Activated CD8-positive, alpha-beta memory T cell treated with anti-CD3 and anti-CD28 coated beads, Interleukin-2, amount 50 U/mL, for 1 hour (primary cell): Measurements from ENCODE around the gene ACSF3.

Experiments used
- DNase-seq: peaks from one replicate; pipeline ENCODE4 v3.0.0-alpha.2; 2020; ENCODE audit errors: extremely low read depth

Gene ACSF3

GRCh38 chr16:89095491-89095951 lies 1.9 kb downstream of the ACSF3 start:
- no peak for DNase-seq

GRCh38 chr16:89096042-89096717 lies 2.5 kb downstream of the ACSF3 start:
- no peak for DNase-seq

DNA sequence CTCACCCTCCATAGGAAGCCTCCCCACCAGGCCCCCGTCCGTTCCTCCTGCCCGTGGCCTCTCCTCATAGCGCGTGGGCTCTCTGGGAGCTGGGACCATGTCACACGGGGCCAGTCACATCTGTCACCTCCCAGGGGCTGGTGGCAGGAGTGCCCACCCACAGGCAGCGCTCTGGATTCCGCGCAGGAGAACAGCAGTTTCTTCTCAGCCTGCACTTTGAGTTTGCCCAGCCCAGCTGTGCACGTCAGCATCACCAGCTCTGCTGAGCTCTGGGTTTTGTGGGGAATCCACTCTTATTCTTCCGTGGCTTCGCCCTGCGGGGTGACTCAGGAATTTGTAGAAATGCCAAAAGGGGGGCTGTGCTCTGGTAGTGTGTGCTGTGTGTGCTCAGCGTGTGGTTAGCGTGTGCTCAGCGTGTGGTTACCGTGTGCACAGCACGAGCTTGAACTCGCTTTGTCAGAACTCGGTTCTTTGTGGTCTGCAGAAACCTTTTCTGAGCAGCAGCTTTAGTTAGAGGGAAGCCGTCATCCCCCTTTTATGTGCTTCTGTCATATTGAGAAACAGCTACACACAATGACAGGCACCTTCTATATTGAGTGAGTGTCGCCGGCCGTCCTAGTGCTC lies 3.2 kb downstream of the ACSF3 start:
- DNase-seq: peak; percentile 85

DNA sequence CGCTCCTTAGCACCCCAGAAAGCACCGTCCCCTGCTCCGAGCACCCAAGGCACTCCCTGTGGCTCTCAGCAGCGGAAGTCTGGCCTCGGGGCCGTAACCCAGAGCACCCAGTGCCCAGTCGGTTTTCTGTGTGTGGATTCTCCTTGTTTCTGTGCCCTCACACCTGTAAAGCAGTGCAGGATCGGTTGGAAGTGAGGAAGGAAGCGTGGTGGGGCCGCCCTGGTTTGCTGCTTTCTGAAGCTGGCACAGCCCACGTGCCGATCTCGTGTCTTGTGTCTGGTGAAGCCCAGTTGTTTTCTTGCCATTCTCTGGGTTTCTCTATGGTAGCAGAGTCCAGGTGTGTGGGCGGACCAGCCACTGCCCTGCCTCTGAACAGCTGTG lies 3.7 kb downstream of the ACSF3 start:
- DNase-seq: no peak

- no peak for DNase-seq
Observed at GRCh38 chr16:89098767-89099430, 5.2 kb downstream of the ACSF3 start.

GRCh38 chr16:89099905-89100304 lies 6.3 kb downstream of the ACSF3 start:
- no peak for DNase-seq

DNA sequence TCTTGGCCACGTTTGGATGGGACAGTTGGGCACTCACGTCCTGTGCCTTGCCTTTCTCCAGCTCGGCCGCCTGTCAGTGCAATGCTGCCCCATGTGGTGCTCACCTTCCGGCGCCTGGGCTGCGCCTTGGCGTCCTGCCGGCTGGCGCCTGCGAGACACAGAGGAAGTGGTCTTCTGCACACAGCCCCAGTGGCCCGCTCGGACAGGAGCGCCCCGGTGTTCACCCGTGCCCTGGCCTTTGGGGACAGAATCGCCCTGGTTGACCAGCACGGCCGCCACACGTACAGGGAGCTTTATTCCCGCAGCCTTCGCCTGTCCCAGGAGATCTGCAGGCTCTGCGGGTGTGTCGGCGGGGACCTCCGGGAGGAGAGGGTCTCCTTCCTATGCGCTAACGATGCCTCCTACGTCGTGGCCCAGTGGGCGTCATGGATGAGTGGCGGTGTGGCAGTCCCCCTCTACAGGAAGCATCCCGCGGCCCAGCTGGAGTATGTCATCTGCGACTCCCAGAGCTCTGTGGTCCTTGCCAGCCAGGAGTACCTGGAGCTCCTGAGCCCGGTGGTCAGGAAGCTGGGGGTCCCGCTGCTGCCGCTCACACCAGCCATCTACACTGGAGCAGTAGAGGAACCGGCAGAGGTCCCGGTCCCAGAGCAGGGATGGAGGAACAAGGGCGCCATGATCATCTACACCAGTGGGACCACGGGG lies 7.1 kb downstream of the ACSF3 start:
- no peak for DNase-seq

- no peak for DNase-seq
Observed at GRCh38 chr16:89101303-89102040, 7.8 kb downstream of the ACSF3 start.

DNA sequence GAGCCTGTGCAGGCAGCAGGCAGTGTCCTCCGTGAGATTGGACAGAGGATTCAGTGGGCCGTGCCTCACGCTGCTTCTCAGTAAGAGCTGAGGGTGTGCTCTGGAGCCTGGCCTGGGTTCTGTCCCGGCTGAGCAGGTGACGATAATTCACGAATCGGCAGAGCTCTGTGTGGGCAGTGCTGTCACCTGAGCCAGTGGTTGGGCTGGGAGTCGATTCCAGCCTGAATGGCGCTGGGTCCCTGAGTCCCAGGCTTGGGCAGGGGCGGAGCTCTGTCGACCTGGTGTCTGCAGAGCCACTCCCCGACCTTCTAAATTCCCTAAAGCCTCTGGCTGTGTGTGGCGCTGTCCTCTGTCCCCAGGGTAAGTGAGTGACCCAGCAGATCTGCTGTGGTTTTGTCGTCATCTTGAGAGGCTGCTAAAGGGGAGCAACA lies 8.4 kb downstream of the ACSF3 start:
- DNase-seq: no peak

- no peak for DNase-seq
Observed at GRCh38 chr16:89102481-89103073, 8.9 kb downstream of the ACSF3 start.

- DNase-seq: no peak
Observed at GRCh38 chr16:89103156-89103555, 9.5 kb downstream of the ACSF3 start.

DNA sequence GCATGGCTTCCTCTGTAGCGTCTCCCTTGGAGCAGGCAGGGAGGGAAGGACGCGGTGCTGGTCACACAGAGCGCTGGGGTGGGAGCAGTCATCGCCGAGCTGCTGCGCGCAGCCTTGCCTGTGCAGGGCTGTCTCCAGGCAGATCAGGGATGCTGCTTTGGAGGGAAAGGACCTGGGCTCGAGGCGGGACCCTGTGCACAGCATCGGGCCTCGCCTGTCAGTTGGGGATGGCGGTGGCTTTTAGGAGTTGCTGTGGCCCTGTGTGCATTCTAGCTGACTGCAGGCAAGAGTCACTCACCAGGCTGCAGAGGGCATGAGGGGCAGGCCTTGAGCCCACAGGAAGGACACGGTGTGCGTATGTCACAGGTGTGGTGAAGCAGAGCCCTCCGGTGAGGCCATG lies 10.1 kb downstream of the ACSF3 start:
- DNase-seq: no peak

GRCh38 chr16:89104303-89104702 lies 10.7 kb downstream of the ACSF3 start:
- DNase-seq: no peak

GRCh38 chr16:89104930-89105571 lies 11.4 kb downstream of the ACSF3 start:
- DNase-seq: no peak

GRCh38 chr16:89105599-89106151 lies 12.0 kb downstream of the ACSF3 start:
- no peak for DNase-seq

DNA sequence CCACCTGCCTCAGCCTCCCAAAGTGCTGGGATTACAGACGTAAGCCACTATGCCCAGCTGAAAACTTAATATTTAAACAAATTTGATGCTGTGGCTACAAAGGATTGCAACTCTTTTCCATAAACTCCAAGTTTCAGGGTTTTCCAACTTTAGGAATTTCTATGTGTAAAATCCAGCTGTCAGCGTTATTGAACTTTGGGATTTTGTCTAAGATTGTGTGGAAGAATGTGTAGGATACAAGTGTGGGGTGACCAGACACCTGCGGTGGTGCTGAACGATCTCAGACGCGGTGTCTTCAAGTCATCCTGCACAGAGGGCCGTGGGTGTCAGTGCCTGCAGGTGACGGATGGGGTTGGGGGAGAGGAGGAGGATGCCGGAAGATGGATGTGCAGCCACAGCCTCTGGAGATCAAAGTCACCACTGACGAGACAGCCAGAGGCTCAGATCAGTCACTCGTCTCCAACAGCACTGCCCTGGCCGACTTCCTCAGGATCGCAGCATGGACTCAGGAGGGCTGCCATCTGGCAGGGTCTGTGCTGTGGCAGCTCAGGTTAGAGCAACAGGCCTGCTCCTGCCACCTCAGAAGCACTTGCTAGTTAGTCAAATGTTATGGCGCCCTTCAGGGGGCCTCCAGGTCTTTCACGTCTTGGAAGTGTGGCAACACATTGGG lies 13.0 kb downstream of the ACSF3 start:
- DNase-seq: no peak

- DNase-seq: no peak
Observed at GRCh38 chr16:89107203-89107582, 13.5 kb downstream of the ACSF3 start.

DNA sequence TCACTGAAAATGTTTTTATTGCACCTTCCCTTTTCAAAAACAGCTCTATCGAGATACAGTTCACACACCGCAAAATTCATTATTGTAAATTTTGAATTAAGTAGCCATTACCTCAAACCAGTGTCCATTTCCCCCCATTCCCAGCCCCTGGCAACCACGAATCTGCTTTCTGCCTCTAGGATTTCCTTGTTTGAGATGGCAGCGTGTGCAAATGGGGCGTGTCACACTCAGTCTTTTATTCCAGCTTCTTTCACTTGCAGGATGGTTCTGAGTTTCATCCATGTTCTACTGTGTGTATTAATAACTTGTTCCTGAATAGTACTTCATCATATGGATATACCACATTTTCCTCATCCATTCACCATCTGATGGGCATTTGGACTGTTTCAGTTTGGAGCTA lies 14.8 kb downstream of the ACSF3 start:
- DNase-seq: no peak

- DNase-seq: no peak
Observed at GRCh38 chr16:89110641-89111040, 17.0 kb downstream of the ACSF3 start.

DNA sequence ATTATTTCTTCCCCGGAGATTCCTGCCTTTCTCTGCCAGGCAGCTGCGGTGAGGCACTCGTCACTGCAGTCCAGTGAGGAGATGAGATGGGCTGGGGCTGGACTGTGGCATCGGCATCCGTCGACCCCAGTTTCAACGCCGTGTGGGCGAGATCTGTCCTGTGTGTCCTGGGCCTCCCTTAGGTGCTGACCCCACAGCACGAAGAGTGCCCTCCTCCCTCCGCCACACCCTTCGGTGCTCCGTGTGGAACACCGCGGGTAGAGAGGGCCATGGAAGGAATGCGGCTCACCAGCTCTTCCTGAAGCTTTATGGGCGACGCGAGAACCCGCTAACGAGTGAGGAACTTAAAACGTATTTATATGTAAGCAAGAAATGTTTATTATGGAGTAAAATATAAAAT lies 17.6 kb downstream of the ACSF3 start:
- no peak for DNase-seq
